Liver (tissue), 10 donors: ENCODE data around the gene NLRP10. TPM values are rescaled to one million over a fixed set of nuclear protein-coding genes. Genes with fewer than 3 reads are reported as not detected.

Experiments
- DNase-seq: peaks from one replicate; pipeline ENCODE4 v3.0.0-alpha.2; 2017; ENCODE audit warnings: low spot score
- H3K27ac ChIP-seq, 2 donors: one replicate each; pipeline ENCODE4 v1.7.0; 2013; ENCODE audit warnings: inconsistent platforms in 2 of 2, low read length in 2 of 2, control low read depth in 1 of 2, low read depth in 1 of 2, mild to moderate bottlenecking in 1 of 2
- H3K27me3 ChIP-seq, 4 donors: one replicate each; pipeline versions ENCODE4 v1.6.1 to v1.7.0; 2013; ENCODE audit warnings: low read length in 3 of 4, inconsistent platforms in 1 of 4, mild to moderate bottlenecking in 1 of 4, moderate library complexity in 1 of 4; ENCODE audit not compliant: control insufficient read depth in 4 of 4, insufficient read depth in 4 of 4
- H3K36me3 ChIP-seq, 4 donors: one replicate each; pipeline versions ENCODE4 v1.6.1 to v1.7.0; 2013; ENCODE audit warnings: low read length in 3 of 4, mild to moderate bottlenecking in 3 of 4, low read depth in 1 of 4, moderate library complexity in 1 of 4; ENCODE audit not compliant: control insufficient read depth in 4 of 4, insufficient read depth in 3 of 4
- H3K4me1 ChIP-seq, 4 donors: one replicate each; pipeline versions ENCODE4 v1.6.1 to v1.7.0; 2013; ENCODE audit warnings: low read length in 3 of 4, mild to moderate bottlenecking in 3 of 4, moderate library complexity in 1 of 4; ENCODE audit not compliant: control insufficient read depth in 4 of 4, insufficient read depth in 4 of 4
- H3K4me3 ChIP-seq, 3 donors: one replicate each; pipeline versions ENCODE4 v1.6.1 to v1.7.0; 2013; ENCODE audit warnings: low read length in 3 of 3, control low read depth in 1 of 3, low read depth in 1 of 3, mild to moderate bottlenecking in 1 of 3
- H3K9ac ChIP-seq, 2 donors: one replicate each; pipeline ENCODE4 v1.7.0; 2013; ENCODE audit warnings: low read length in 2 of 2, mild to moderate bottlenecking in 2 of 2, moderate library complexity in 2 of 2, control low read depth in 1 of 2, low read depth in 1 of 2
- H3K9me3 ChIP-seq, 4 donors: one replicate each; pipeline versions ENCODE4 v1.6.1 to v1.7.0; 2013; ENCODE audit warnings: low read length in 3 of 4; ENCODE audit not compliant: control insufficient read depth in 4 of 4
- EGR1 ChIP-seq, 2 donors: IDR thresholded peaks; 2 replicates each; pipeline ENCODE4 v1.6.1; 2016 to 2018; ENCODE audit warnings: antibody characterized with exemption in 2 of 2, low read depth in 2 of 2
- FOXA1 ChIP-seq: IDR thresholded peaks from 2 replicates; pipeline ENCODE4 v1.6.1; 2016; ENCODE audit warnings: antibody characterized with exemption
- GABPA ChIP-seq, 2 donors: IDR thresholded peaks in 1 of 2; conservative IDR thresholded peaks in 1 of 2; 2 replicates each; pipeline ENCODE4 v1.6.1; 2016; ENCODE audit warnings: antibody characterized with exemption in 2 of 2, mild to moderate bottlenecking in 1 of 2, moderate library complexity in 1 of 2
- HNF4A ChIP-seq, 2 donors: conservative IDR thresholded peaks; 2 replicates each; pipeline ENCODE4 v1.6.1; 2016; ENCODE audit warnings: antibody characterized with exemption in 2 of 2, mild to moderate bottlenecking in 2 of 2
- HNF4G ChIP-seq: IDR thresholded peaks from 2 replicates; pipeline ENCODE4 v1.6.1; 2016; ENCODE audit warnings: antibody characterized with exemption
- JUND ChIP-seq, 2 donors: IDR thresholded peaks; 2 replicates each; pipeline ENCODE4 v1.6.1; 2016; ENCODE audit warnings: antibody characterized with exemption in 2 of 2
- NR2F2 ChIP-seq: IDR thresholded peaks from 2 replicates; pipeline ENCODE4 v1.6.1; 2016; ENCODE audit warnings: antibody characterized with exemption
- RAD21 ChIP-seq, 2 donors: IDR thresholded peaks; 2 replicates each; pipeline ENCODE4 v1.6.1; 2016; ENCODE audit warnings: antibody characterized with exemption in 2 of 2, mild to moderate bottlenecking in 2 of 2
- RXRA ChIP-seq, 2 donors: IDR thresholded peaks; 2 replicates each; pipeline ENCODE4 v1.6.1; 2017 to 2018; ENCODE audit warnings: antibody characterized with exemption in 2 of 2, mild to moderate bottlenecking in 1 of 2
- TAF1 ChIP-seq: conservative IDR thresholded peaks from 2 replicates; pipeline ENCODE4 v1.6.1; 2016; ENCODE audit warnings: antibody characterized with exemption, mild to moderate bottlenecking
- YY1 ChIP-seq: IDR thresholded peaks from 2 replicates; pipeline ENCODE4 v1.6.1; 2016; ENCODE audit warnings: antibody characterized with exemption, mild to moderate bottlenecking
- WGBS: extraction: QIAGEN DNeasy Blood & Tissue Kit; methylation state at CpG from one replicate; pipeline ENCODE4 v1.1.7; 2013; 5-methylcytosine and 5-hydroxymethylcytosine counted together
- polyA plus RNA-seq, 2 donors: library from polyadenylated mRNA; stranded (reverse) in 1 of 2; unstranded in 1 of 2; fragments of 200-250 nt in 1 of 2; fragments of >200 nt in 1 of 2; fragmentation: Nextera tagmentation in 1 of 2; extraction: Ambion mirVana in 1 of 2; gene quantifications; one replicate each; pipeline versions ENCODE4 v1.2.1 to v1.2.3, GENCODE V29; 2013 to 2015
- small RNA-seq: library from RNA; depleted of rRNA; stranded (forward); fragments of <200 nt; gene quantifications from one replicate; pipeline ENCODE3, GENCODE V24; 2014
- total RNA-seq, 2 donors: library from RNA; depleted of rRNA; stranded (reverse); fragments of >200 nt; gene quantifications; one replicate each; pipeline ENCODE4 v1.2.3, GENCODE V29; 2014
- TF ChIP-seq, protein P1 (sequence below): IDR thresholded peaks from 2 replicates; pipeline ENCODE4 v1.6.1; 2016; ENCODE audit warnings: antibody characterized with exemption
- TF ChIP-seq, protein P2 (sequence below): IDR thresholded peaks from 2 replicates; pipeline ENCODE4 v1.6.1; 2016; ENCODE audit warnings: antibody characterized with exemption
- TF ChIP-seq, protein P3 (sequence below): fragments of 150-350 bp; IDR thresholded peaks from 2 replicates; pipeline ENCODE4 v1.5.1; 2017; ENCODE audit warnings: improper control_type of control experiment, low read depth, low read length; ENCODE audit not compliant: missing input control
- donor health status: healthy.
- donor health status: healthy.
- donor health status: healthy.
- donor health status: healthy.
- donor health status: healthy.

The NLRP10 gene
- total and polyA plus RNA-seq, 4 donors = not detected

DNA sequence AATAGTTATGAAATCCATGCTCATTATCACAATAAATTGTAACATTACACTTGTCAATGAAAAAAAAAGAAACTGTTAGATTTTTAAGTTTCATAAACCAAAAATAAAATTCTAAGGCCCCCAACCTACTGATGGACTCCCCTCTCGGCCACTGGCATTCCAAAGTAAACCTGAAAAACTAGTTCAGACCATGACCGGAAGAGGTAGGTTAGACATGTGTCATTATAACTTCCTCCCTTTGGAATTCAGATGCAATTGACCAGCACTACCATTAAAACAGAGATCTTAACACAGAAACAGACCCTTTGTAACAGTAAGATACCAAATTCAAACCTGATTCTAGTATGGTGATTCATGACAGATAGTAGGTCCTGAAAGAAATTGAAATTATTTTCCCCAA, 47.1 kb downstream of the NLRP10 start:
- no peak for DNase-seq
- Histone ChIP-seq H3K4me1 (no peaks in the 10 kb centered on the region), H3K4me3 (no peak overlapping the region), H3K36me3 (no peaks in the 10 kb centered on the region), H3K9ac (no peak overlapping the region), H3K27me3 (no peaks in the 10 kb centered on the region), H3K27ac (no peak overlapping the region), H3K9me3 (no peaks in the 10 kb centered on the region)
- whole genome bisulfite sequencing = 88% methylated on average over 2 of the region's 2 CpGs
- TF ChIP-seq RAD21 (IDR thresholded peaks at IDR 0.05) = no peak
- TF ChIP-seq FOXA1 = no peak
- TF ChIP-seq, protein P1, sequence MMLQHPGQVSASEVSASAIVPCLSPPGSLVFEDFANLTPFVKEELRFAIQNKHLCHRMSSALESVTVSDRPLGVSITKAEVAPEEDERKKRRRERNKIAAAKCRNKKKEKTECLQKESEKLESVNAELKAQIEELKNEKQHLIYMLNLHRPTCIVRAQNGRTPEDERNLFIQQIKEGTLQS = no peak
- no peak for TF ChIP-seq JUND (IDR thresholded peaks at IDR 0.05)
- TF ChIP-seq, protein P2, sequence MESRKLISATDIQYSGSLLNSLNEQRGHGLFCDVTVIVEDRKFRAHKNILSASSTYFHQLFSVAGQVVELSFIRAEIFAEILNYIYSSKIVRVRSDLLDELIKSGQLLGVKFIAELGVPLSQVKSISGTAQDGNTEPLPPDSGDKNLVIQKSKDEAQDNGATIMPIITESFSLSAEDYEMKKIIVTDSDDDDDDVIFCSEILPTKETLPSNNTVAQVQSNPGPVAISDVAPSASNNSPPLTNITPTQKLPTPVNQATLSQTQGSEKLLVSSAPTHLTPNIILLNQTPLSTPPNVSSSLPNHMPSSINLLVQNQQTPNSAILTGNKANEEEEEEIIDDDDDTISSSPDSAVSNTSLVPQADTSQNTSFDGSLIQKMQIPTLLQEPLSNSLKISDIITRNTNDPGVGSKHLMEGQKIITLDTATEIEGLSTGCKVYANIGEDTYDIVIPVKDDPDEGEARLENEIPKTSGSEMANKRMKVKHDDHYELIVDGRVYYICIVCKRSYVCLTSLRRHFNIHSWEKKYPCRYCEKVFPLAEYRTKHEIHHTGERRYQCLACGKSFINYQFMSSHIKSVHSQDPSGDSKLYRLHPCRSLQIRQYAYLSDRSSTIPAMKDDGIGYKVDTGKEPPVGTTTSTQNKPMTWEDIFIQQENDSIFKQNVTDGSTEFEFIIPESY = no peak
- no peak for TF ChIP-seq GABPA (IDR thresholded peaks at IDR 0.05 in 1 of 2, conservative IDR thresholded peaks at IDR 0.05 in 1 of 2)
- no peak for TF ChIP-seq RXRA (IDR thresholded peaks at IDR 0.05)
- TF ChIP-seq YY1 = no peak
- no peak for TF ChIP-seq HNF4A (conservative IDR thresholded peaks at IDR 0.05)
- TF ChIP-seq, protein P3, sequence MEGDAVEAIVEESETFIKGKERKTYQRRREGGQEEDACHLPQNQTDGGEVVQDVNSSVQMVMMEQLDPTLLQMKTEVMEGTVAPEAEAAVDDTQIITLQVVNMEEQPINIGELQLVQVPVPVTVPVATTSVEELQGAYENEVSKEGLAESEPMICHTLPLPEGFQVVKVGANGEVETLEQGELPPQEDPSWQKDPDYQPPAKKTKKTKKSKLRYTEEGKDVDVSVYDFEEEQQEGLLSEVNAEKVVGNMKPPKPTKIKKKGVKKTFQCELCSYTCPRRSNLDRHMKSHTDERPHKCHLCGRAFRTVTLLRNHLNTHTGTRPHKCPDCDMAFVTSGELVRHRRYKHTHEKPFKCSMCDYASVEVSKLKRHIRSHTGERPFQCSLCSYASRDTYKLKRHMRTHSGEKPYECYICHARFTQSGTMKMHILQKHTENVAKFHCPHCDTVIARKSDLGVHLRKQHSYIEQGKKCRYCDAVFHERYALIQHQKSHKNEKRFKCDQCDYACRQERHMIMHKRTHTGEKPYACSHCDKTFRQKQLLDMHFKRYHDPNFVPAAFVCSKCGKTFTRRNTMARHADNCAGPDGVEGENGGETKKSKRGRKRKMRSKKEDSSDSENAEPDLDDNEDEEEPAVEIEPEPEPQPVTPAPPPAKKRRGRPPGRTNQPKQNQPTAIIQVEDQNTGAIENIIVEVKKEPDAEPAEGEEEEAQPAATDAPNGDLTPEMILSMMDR = no peak
- no peak for TF ChIP-seq NR2F2
- TF ChIP-seq EGR1 (IDR thresholded peaks at IDR 0.05; ENCODE audit: low read depth in 2 of 2) = no peak
- TF ChIP-seq TAF1 = no peak
- no peak for TF ChIP-seq HNF4G

Small RNAs within 50 kb of the gene (small RNA-seq; reads per million reads assigned to genes)
- gene COX6CP5 = not detected

Other genes with a start within 250 kb of the NLRP10 start
- not detected for gene OR5P2, start 168.5 kb downstream of the NLRP10 start, total RNA-seq
- not detected for gene OR5P2, start 168.5 kb downstream of the NLRP10 start, polyA plus RNA-seq
- not detected for gene OR5P3, start 134.6 kb downstream of the NLRP10 start, total RNA-seq
- not detected for gene OR5P3, start 134.6 kb downstream of the NLRP10 start, polyA plus RNA-seq
- not detected for gene OR10A6, start 34.2 kb downstream of the NLRP10 start, total RNA-seq
- not detected for gene OR10A6, start 34.2 kb downstream of the NLRP10 start, polyA plus RNA-seq
- gene OR10A3, start 23.7 kb downstream of the NLRP10 start, total RNA-seq = not detected
- gene OR10A3, start 23.7 kb downstream of the NLRP10 start, polyA plus RNA-seq = not detected
- gene EIF3F, start 21.9 kb upstream of the NLRP10 start, total RNA-seq = 100 to 1,000 TPM in 1 of 2 donors, 10 to 100 TPM in 1; 68.4 to 246 TPM
- 100 to 1,000 TPM in 1 of 2 donors, 10 to 100 TPM in 1; 59.4 to 226 TPM for gene EIF3F, start 21.9 kb upstream of the NLRP10 start, polyA plus RNA-seq
- 1 to 10 TPM in 1 of 2 donors, under 1 TPM in 1; 0.98 to 1.3 TPM for gene TUB, start 115.8 kb upstream of the NLRP10 start, total RNA-seq
- gene TUB, start 115.8 kb upstream of the NLRP10 start, polyA plus RNA-seq = under 1 TPM; 0.15 to 0.35 TPM
- 1 to 10 TPM in 1 of 2 donors, under 1 TPM in 1; 0.89 to 9.8 TPM for gene RIC3, start 203.6 kb upstream of the NLRP10 start, total RNA-seq
- gene RIC3, start 203.6 kb upstream of the NLRP10 start, polyA plus RNA-seq = 1 to 10 TPM; 1.7 to 7.4 TPM